ENCODE measurements around the gene CELSR1.

Gene CELSR1

GRCh38 chr22:46459347-46460065, 77.9 kb downstream of the CELSR1 start:
- DNase-seq (ENCODE audit: low spot score), result no peak

- DNase-seq (ENCODE audit: low spot score), result no peak
Measured at GRCh38 chr22:46458525-46458924, 78.9 kb downstream of the CELSR1 start.

- DNase-seq (ENCODE audit: low spot score), result no peak
Measured at GRCh38 chr22:46457502-46458488, 79.6 kb downstream of the CELSR1 start.

- DNase-seq (ENCODE audit: low spot score), result no peak
Measured at GRCh38 chr22:46456818-46457163, 80.6 kb downstream of the CELSR1 start.

GRCh38 chr22:46455446-46455845, 82.0 kb downstream of the CELSR1 start:
- no peak for DNase-seq (ENCODE audit: low spot score)

GRCh38 chr22:46454504-46455269, 82.7 kb downstream of the CELSR1 start:
- DNase-seq (ENCODE audit: low spot score), result no peak

- no peak for DNase-seq (ENCODE audit: low spot score)
Measured at GRCh38 chr22:46453829-46454503, 83.5 kb downstream of the CELSR1 start.

- no peak for DNase-seq (ENCODE audit: low spot score)
Measured at GRCh38 chr22:46453006-46453828, 84.2 kb downstream of the CELSR1 start.

GRCh38 chr22:46452195-46453005, 85.0 kb downstream of the CELSR1 start:
- no peak for DNase-seq (ENCODE audit: low spot score)

- no peak for DNase-seq (ENCODE audit: low spot score)
Measured at GRCh38 chr22:46451741-46452140, 85.7 kb downstream of the CELSR1 start.

GRCh38 chr22:46450931-46451561, 86.4 kb downstream of the CELSR1 start:
- no peak for DNase-seq (ENCODE audit: low spot score)

GRCh38 chr22:46449974-46450745, 87.3 kb downstream of the CELSR1 start:
- no peak for DNase-seq (ENCODE audit: low spot score)

- no peak for DNase-seq (ENCODE audit: low spot score)
Measured at GRCh38 chr22:46449116-46449691, 88.2 kb downstream of the CELSR1 start.

- DNase-seq (ENCODE audit: low spot score), result no peak
Measured at GRCh38 chr22:46448333-46448732, 89.1 kb downstream of the CELSR1 start.

GRCh38 chr22:46447906-46448305, 89.5 kb downstream of the CELSR1 start:
- no peak for DNase-seq (ENCODE audit: low spot score)

- DNase-seq (ENCODE audit: low spot score), result no peak
Measured at GRCh38 chr22:46446799-46447198, 90.6 kb downstream of the CELSR1 start.

- DNase-seq (ENCODE audit: low spot score), result no peak
Measured at GRCh38 chr22:46445771-46446420, 91.5 kb downstream of the CELSR1 start.

GRCh38 chr22:46444390-46444854, 93.0 kb downstream of the CELSR1 start:
- DNase-seq (ENCODE audit: low spot score), result no peak

Measured in hematopoietic multipotent progenitor cell treated with erythropoietin and hydrocortisone succinate and interleukin-3 and kit ligand, for 17 days (in vitro differentiated cells).